NCI-H345 treated with DMSO at 0.1 percent for 48 hours (cell line): ENCODE data around the gene TSPAN31.
A peak's percentile ranks its signal among the peaks of the same experiment; 100 is the strongest.

Source experiments
- DNase-seq: peaks from one replicate; lab custom pipeline; 2025; ENCODE audit not compliant: unreplicated experiment; lab: John Stamatoyannopoulos, UW

The TSPAN31 gene

GRCh38 chr12:57722716-57723629, 21.9 kb upstream of the TSPAN31 start:
- no peak for DNase-seq

GRCh38 chr12:57723630-57723962, 21.2 kb upstream of the TSPAN31 start:
- DNase-seq, result no peak

GRCh38 chr12:57724003-57724935, 20.6 kb upstream of the TSPAN31 start:
- DNase-seq, result no peak

GRCh38 chr12:57724936-57725740, 19.7 kb upstream of the TSPAN31 start:
- no peak for DNase-seq

- no peak for DNase-seq
Measured at GRCh38 chr12:57725851-57726150, 19.0 kb upstream of the TSPAN31 start.

GRCh38 chr12:57726151-57726883, 18.5 kb upstream of the TSPAN31 start:
- DNase-seq, result peak; percentile 71

- DNase-seq, result no peak
Measured at GRCh38 chr12:57726884-57727757, 17.7 kb upstream of the TSPAN31 start.

- no peak for DNase-seq
Measured at GRCh38 chr12:57727758-57728395, 17.0 kb upstream of the TSPAN31 start.

- DNase-seq, result no peak
Measured at GRCh38 chr12:57729321-57729844, 15.5 kb upstream of the TSPAN31 start.

GRCh38 chr12:57730336-57731067, 14.3 kb upstream of the TSPAN31 start:
- no peak for DNase-seq

- DNase-seq, result no peak
Measured at GRCh38 chr12:57731411-57732080, 13.3 kb upstream of the TSPAN31 start.

GRCh38 chr12:57732270-57732669, 12.6 kb upstream of the TSPAN31 start:
- no peak for DNase-seq

- DNase-seq, result no peak
Measured at GRCh38 chr12:57732726-57733593, 11.9 kb upstream of the TSPAN31 start.

- no peak for DNase-seq
Measured at GRCh38 chr12:57733928-57734327, 10.9 kb upstream of the TSPAN31 start.

GRCh38 chr12:57734591-57734990, 10.2 kb upstream of the TSPAN31 start:
- no peak for DNase-seq

- DNase-seq, result no peak
Measured at GRCh38 chr12:57735198-57735855, 9.5 kb upstream of the TSPAN31 start.
